OCI-LY1 (cell line): ENCODE data around the gene TET3.

Experiments
- CTCF ChIP-seq: fragments of 200-600 bp; sonication (generic), shearing (Covaris generic); IDR thresholded peaks from 2 replicates; pipeline ENCODE4 v1.5.1; 2017; ENCODE audit warnings: mild to moderate bottlenecking, antibody characterized with exemption, low read length, moderate library complexity, mixed read lengths
- EZH2 ChIP-seq: fragments of 200-600 bp; sonication (generic), shearing (Covaris generic); IDR thresholded peaks from 2 replicates; pipeline ENCODE4 v1.8.0; 2017; ENCODE audit warnings: borderline replicate concordance, mixed run types, mild to moderate bottlenecking, antibody characterized with exemption, low read length, moderate library complexity, mixed read lengths

GRCh38 chr2:74001781-74002504 lies 17.2 kb downstream of the TET3 start:
- no peak for TF ChIP-seq CTCF
- TF ChIP-seq EZH2, result no peak
